GM21528 (cell line): ENCODE measurements around the gene FCGR2B.
"Not testable (repeated sequence)": the region's sequence is repeated elsewhere in the genome, so short reads cannot be mapped to it uniquely, and the experiment has no call there.

Experiments used
- ATAC-seq: cut with Tn5 transposase; IDR thresholded peaks from one replicate; pipeline ENCODE4 v1.9.1; 2021; ENCODE audit warnings: mild to moderate bottlenecking, moderate library complexity; ENCODE audit not compliant: unreplicated experiment, low FRiP score

The FCGR2B gene

GRCh38 chr1:161702250-161702649 is 39.3 kb downstream of the FCGR2B start:
- no peak for ATAC-seq

GRCh38 chr1:161705537-161705936 is 42.6 kb downstream of the FCGR2B start:
- ATAC-seq, result no peak

DNA sequence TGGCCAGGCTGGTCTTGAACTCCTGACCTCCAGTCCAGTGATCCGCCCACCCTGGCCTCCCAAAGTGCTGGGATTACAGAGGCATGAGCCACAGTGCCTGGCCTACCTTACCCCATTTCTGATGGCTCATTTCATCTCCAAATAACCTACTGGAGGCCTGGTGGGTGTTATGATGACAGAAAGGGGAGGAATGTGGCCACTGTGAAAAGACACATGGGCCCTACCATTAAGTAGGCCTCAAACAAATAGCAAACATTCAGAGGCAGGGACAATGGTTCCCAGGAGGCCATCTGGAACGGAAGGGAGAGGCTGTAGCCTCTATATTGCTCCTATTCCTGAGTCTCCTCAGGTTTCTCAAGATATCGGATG is 43.2 kb downstream of the FCGR2B start:
- ATAC-seq, result no peak

GRCh38 chr1:161706482-161707347 is 43.8 kb downstream of the FCGR2B start, which contains the start of gene FCRLA:
TSS of gene FCRLA (plus strand) at chr1:161707229. CDS start at chr1:161707265, 36 bp downstream.
- ATAC-seq, result peak; percentile 64

- ATAC-seq, result no peak
These were observed 44.6 kb downstream of the FCGR2B start for GRCh38 chr1:161707503-161707902.

GRCh38 chr1:161709373-161709772 is 46.4 kb downstream of the FCGR2B start:
- ATAC-seq, result no peak

DNA sequence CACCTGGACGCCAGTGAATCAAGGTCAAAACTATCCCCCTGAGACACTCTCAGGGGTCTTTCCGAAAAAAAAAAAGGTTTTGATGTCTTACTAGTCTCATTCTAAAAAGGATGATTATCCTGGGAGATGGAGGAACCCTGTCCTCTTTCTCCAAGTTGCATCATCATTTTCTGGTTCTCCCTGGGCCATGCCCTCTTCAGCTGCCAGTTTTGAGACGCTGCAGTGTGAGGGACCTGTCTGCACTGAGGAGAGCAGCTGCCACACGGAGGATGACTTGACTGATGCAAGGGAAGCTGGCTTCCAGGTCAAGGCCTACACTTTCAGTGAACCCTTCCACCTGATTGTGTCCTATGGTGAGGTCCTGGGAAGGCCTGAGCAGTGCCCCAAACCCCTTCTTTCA is 47.6 kb downstream of the FCGR2B start:
- ATAC-seq, result no peak

- peak; percentile 56 for ATAC-seq
These were observed 55.8 kb downstream of the FCGR2B start for GRCh38 chr1:161718559-161719324.

DNA sequence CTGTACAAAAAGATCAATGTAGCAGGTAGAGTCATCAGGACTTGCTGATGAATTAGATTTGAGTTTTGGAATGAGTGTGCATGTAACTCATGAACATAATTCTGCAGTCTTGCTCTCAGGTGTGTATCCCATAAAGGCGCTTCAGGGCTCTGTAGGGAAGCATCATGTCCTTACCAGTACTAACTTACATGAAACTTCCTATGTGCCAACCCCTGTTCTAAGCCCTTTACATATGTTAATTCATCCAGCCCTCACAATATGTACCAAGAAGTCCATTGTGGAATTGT is 56.3 kb downstream of the FCGR2B start:
- ATAC-seq, result peak; percentile 22

GRCh38 chr1:161720422-161720821 is 57.5 kb downstream of the FCGR2B start:
- no peak for ATAC-seq

DNA sequence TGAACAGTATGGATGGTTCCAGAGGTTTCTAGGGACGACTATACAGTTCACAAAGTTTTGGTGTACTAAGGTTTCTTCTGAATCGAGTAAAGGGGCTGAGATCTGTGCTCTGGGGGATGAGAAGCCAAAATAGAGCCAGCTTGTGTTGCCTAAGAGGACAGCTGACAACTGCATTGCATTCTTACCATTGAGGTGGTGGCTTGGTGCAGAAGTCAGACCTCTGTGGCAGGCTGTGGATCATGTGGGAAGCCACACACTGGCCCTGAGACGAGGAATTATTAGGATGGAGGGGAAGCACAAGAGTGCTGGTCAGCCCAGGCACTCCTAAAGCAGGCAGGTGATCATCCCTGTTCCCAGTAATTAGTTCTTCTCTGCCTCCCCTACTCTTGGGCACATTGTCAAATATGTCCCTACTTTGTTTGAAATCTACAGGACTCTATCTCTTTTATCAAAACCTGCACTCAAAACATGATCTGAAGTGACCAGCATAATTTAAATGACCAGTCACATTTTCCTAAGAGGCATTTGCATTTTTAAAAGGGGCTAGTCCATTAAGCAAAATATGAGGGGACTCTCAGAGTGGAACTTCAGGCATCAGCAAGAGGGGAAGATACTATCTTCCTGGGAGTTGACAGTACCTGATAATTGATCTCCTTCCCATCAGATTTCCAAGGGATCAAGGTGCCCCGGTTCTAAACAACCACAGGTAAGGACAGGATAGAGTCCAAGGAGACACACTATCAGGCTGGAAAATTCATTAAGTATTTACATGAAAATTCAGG is 58.2 kb downstream of the FCGR2B start, which contains the start of gene FCRLB:
FCRLB (plus strand) TSS at position 589 of the 782 bp plus-strand sequence. CDS start 1,129 bp downstream, outside the sequence.
- no peak for ATAC-seq

DNA sequence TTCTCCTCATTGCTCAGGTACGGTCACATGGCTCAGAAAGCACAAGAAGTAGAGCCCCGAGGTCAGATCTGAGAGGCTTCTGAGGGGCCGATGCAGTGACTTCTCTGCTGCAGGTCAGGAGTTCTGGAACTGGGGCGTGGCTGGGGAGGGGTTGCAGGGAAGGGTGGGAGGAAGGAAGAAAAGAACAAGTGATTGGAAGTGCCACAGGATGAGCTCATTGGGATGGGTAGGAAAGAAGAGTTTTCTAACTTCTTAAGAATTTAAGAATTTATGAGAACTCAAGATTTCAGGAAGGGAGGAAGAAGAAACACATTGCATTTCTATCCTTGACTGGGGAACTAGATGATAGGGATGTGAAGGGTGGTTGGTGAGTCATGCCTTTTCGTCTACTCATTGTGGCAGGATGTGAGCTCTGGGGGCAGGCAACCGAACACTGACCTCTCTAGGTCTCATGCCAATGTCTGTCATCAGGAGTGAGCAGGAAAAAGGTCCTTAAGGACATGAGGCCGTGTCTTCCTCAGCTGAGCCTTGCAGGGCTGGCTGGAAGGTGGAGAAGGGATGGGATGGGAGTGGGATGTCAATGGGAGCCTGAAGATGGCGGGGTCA is 58.9 kb downstream of the FCGR2B start:
- no peak for ATAC-seq

- no peak for ATAC-seq
These were observed 59.5 kb downstream of the FCGR2B start for GRCh38 chr1:161722406-161722805.

- no peak for ATAC-seq
These were observed 60.7 kb downstream of the FCGR2B start for GRCh38 chr1:161723459-161724141.

DNA sequence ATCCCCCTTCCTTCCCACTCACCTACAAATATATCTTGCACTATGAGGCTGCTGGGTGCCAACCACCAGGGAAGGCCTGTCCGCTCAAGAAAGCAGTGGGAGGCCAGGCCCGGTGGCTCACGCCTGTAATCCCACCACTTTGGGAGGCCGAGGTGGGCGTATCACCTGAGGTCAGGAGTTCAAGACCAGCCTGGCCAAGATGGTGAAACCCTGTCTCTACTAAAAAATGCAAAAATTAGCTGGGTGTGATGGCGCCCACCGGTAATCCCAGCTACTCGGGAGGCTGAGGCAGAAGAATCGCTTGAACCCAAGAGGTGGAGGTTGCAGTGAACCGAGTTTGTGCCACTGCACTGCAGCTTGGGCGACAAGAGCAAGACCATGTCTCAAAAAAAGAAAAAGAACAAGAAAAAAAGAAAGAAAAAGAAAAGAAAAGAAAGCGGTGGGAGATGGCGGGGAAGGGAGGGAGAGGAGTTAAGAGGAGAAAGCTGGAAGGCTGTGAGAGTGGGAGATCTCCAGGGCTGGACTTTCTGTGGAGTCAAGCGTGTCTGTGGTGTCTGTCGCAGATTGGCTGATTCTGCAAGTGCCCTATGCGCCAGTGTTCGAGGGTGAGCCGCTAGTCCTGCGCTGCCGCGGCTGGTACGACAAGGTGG is 62.4 kb downstream of the FCGR2B start:
- not testable (repeated sequence) for ATAC-seq

DNA sequence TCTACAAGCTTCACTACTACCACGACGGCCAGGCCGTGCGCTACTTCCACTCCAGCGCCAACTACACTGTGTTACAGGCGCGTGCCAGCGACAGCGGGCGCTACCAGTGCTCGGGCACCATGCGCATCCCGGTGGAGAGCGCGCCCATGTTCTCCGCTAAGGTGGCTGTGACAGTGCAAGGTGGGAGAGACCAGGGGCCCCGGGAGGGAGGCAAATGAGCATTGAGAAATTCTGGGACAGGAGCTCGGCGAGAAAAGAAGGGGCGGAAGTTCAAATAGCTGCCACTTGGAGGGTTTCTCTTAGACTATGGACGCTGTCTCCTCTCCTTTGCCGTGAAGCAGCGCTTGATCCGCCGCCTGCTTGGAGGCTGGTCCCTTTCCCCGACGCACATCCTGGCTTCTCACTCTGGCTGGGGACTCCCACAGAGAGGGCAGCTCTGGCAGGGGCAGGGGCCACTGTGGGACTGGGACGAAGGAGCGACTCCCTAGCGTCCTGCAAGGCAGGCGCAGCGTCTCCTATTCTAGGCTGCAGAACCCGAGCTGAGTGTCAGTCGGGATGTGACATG is 63.0 kb downstream of the FCGR2B start:
- ATAC-seq, result peak; percentile 35

DNA sequence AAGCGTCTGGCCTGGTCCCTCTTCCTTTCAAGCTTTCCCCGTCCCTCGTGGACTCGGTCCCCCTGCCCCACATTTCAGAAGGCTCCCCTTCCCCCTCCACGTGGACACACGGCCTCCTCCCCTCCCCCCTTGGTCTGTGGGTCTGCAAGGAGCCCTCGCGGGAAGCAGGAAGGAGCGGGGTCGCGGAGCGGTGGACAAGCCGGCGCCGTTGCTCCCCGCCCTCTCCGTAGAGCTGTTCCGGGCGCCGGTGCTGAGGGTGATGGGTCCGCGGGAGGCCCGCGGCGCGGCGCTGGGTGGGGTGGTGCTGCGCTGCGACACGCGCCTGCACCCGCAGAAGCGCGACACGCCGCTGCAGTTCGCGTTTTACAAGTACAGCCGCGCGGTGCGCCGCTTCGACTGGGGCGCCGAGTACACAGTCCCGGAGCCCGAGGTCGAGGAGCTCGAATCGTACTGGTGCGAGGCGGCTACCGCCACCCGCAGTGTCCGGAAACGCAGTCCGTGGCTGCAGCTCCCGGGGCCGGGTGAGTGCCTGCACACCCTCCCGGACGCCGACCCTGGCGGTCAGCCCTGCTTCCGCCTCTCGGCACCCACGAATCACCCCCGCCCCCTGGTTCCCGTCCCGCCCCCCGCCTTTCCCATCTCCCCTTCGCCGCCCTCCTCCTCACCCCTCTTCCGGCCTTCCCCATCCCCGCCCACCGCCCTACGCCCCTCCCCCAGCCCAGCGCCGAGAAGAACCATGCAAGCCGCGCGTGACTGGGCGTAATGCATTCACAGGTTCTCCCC is 63.7 kb downstream of the FCGR2B start:
- ATAC-seq, result peak; percentile 58

- peak; percentile 9 for ATAC-seq
These were observed 64.4 kb downstream of the FCGR2B start for GRCh38 chr1:161727256-161727924.
